Measurements from ENCODE around the gene VN1R2. TPM values are rescaled to one million over a fixed set of nuclear protein-coding genes. Genes with fewer than 3 reads are reported as not detected.
"Not testable (repeated sequence)": the region's sequence is repeated elsewhere in the genome, so short reads cannot be mapped to it uniquely, and the experiment has no call there.

Gene VN1R2
- polyA plus RNA-seq, 4 donors = not detected

DNA sequence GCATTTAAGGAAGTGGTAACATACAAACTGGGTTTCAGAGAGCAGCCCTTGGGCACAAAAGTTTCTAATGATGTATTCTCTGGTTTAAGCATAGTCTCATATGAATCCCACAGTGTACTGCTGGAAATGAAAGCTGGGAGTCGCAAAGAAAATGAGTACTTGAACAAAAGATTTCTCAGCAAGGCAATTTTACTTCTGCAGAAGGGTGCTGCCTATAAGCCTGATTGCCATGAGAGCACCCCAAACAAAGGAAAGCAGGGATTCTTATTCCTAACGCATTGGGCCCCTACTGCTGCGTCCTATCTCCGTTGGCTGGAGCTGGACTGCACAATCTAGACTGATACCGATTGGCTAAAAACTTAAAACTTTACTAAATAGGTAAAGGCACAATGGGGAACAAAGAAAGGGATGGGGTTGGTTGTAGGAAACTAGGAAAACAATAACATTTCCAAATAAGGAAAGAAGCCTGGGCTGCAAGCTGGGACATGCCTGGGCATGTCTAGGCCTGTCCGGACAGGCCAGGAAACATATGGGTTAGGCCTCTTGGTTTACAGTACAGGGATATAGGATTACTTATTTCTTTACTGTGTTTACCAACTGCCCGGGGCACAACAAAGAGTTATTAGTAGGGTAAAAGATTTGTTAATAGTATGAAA lies 36.8 kb downstream of the VN1R2 start:
- no peaks in the 10 kb centered on the region for H3K27me3 ChIP-seq (ENCODE audit: control insufficient read depth in 3 of 3, insufficient read depth in 3 of 3, low read length in 3 of 3)
- no peak overlapping the region for H3K27ac ChIP-seq (ENCODE audit: low read depth in 1 of 3, low read length in 2 of 3)
- no peaks in the 10 kb centered on the region for H3K36me3 ChIP-seq (ENCODE audit: control insufficient read depth in 3 of 3, insufficient read depth in 2 of 3, low read depth in 1 of 3, low read length in 3 of 3)
- H3K9me3 ChIP-seq (ENCODE audit: control insufficient read depth in 2 of 2, insufficient read depth in 1 of 2, low read depth in 1 of 2, low read length in 1 of 2) = peaks cover 2 to 25% of the 10 kb centered on the region in 2 donors
- H3K4me1 ChIP-seq (ENCODE audit: control insufficient read depth in 3 of 3, insufficient read depth in 2 of 3, low read depth in 1 of 3, low read length in 2 of 3) = no peaks in the 10 kb centered on the region
- 79 to 90% (median 81%) methylated on average over 7 of the region's 7 CpGs for WGBS, 3 donors
- no peak for FAIRE-seq
- no peak overlapping the region for H3K4me3 ChIP-seq (ENCODE audit: low read depth in 1 of 3, low read length in 3 of 3)
- DNase-seq = no peak

DNA sequence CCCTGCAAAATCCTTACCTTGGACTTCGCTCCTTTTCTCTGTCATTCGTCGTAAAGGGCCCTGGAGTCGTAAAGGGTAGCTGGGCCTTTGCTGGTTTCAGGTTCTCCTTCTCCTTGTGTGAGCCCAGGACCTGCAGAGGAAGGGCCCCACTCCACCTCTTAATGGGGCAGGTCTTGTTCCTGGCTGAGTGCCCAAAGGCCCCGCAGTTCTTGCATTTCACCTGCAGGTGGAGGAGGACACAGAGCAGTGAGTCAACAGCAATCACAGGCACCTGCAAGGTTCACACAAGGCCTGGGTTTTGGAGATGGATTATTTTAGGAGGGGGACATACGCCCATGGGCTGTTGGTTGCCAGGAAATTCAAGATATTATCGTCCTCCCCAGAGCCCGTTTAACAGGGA lies 43.2 kb downstream of the VN1R2 start:
- not testable (repeated sequence) for H3K27ac ChIP-seq (ENCODE audit: low read depth in 1 of 3, low read length in 2 of 3); FAIRE-seq; H3K36me3 ChIP-seq (ENCODE audit: control insufficient read depth in 3 of 3, insufficient read depth in 2 of 3, low read depth in 1 of 3, low read length in 3 of 3); H3K9me3 ChIP-seq (ENCODE audit: control insufficient read depth in 2 of 2, insufficient read depth in 1 of 2, low read depth in 1 of 2, low read length in 1 of 2); DNase-seq; H3K27me3 ChIP-seq (ENCODE audit: control insufficient read depth in 3 of 3, insufficient read depth in 3 of 3, low read length in 3 of 3); H3K4me1 ChIP-seq (ENCODE audit: control insufficient read depth in 3 of 3, insufficient read depth in 2 of 3, low read depth in 1 of 3, low read length in 2 of 3); H3K4me3 ChIP-seq (ENCODE audit: low read depth in 1 of 3, low read length in 3 of 3)
- WGBS, 3 donors = 49% methylated on average over 2 of the region's 8 CpGs; no CpG with 5 or more reads in 2 of the 3 donors

DNA sequence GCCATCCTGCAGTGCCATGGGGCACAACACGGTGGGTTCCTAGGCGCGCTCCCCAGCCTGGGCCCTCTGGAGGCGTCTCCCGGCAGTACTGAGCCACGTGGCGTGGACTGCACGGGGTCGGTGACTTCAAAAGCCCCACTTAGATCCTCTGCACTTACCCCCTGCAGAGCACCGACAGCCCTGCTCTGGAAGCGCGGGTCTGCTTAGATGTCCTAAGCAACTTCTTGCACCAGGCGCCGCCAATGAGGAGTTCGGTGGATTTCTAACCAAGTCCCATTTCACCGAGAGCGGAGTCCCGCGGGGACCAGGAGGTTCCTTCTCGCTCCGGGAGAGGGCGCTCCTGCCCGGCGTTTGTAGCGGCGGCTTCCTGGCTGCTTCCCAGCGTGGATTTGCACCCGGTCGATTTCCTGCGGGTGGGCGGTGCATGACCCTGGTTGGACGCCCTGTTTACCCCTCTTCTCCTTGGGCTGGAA lies 50.3 kb downstream of the VN1R2 start:
- Histone ChIP-seq H3K4me3 (ENCODE audit: low read depth in 1 of 3, low read length in 3 of 3) (no peak overlapping the region), H3K27me3 (ENCODE audit: control insufficient read depth in 3 of 3, insufficient read depth in 3 of 3, low read length in 3 of 3) (peaks cover 0 to 14% (median 0%) of the 10 kb centered on the region in 3 donors), H3K9me3 (ENCODE audit: control insufficient read depth in 2 of 2, insufficient read depth in 1 of 2, low read depth in 1 of 2, low read length in 1 of 2) (peaks cover 1 to 16% of the 10 kb centered on the region in 2 donors), H3K4me1 (ENCODE audit: control insufficient read depth in 3 of 3, insufficient read depth in 2 of 3, low read depth in 1 of 3, low read length in 2 of 3) (no peaks in the 10 kb centered on the region), H3K36me3 (ENCODE audit: control insufficient read depth in 3 of 3, insufficient read depth in 2 of 3, low read depth in 1 of 3, low read length in 3 of 3) (no peaks in the 10 kb centered on the region), H3K27ac (ENCODE audit: low read depth in 1 of 3, low read length in 2 of 3) (no peak overlapping the region)
- 9 to 23% (median 21%) methylated on average over 32 of the region's 32 CpGs for WGBS, 3 donors
- DNase-seq = peak in 1 of 2 donors; percentile 37
- no peak for FAIRE-seq

Other genes starting within 250 kb of the VN1R2 start
- not detected for gene ERVV-1, start 244.4 kb upstream of the VN1R2 start, polyA plus RNA-seq
- gene ERVV-2, start 213.6 kb upstream of the VN1R2 start, polyA plus RNA-seq = not detected
- gene ZNF160, start 154.9 kb upstream of the VN1R2 start, polyA plus RNA-seq = 100 to 1,000 TPM in 1 of 4 donors, 1 to 10 TPM in 3; 4.6 to 129 (median 8.9) TPM
- gene ZNF415, start 125.4 kb upstream of the VN1R2 start, polyA plus RNA-seq = 10 to 100 TPM in 1 of 4 donors, 1 to 10 TPM in 2, under 1 TPM in 1; 0.81 to 49.5 (median 3.2) TPM
- 10 to 100 TPM in 1 of 4 donors, 1 to 10 TPM in 2, under 1 TPM in 1; 0.81 to 16.5 (median 1.8) TPM for gene ZNF347, start 99.2 kb upstream of the VN1R2 start, polyA plus RNA-seq
- 1 to 10 TPM in 3 of 4 donors, not detected in 1; 1.1 to 8.4 (median 2.7) TPM for gene ZNF665, start 64.9 kb upstream of the VN1R2 start, polyA plus RNA-seq
- 10 to 100 TPM in 1 of 4 donors, 1 to 10 TPM in 2, under 1 TPM in 1; 0.27 to 30.5 (median 3.6) TPM for gene ZNF677, start 3.4 kb upstream of the VN1R2 start, polyA plus RNA-seq
- gene VN1R4, start 9.4 kb downstream of the VN1R2 start, polyA plus RNA-seq = not detected
- 1 to 10 TPM; 2.2 to 8.1 (median 2.5) TPM for gene ZNF845, start 75.5 kb downstream of the VN1R2 start, polyA plus RNA-seq
- gene ZNF525, start 107.4 kb downstream of the VN1R2 start, polyA plus RNA-seq = 10 to 100 TPM in 1 of 4 donors, 1 to 10 TPM in 3; 2.4 to 19.3 (median 4.3) TPM
- gene ZNF765, start 136.9 kb downstream of the VN1R2 start, polyA plus RNA-seq = 10 to 100 TPM in 1 of 4 donors, 1 to 10 TPM in 3; 3.2 to 13.4 (median 3.5) TPM
- gene ZNF761, start 173.7 kb downstream of the VN1R2 start, polyA plus RNA-seq = 10 to 100 TPM in 1 of 4 donors, 1 to 10 TPM in 3; 5.1 to 19.8 (median 6.2) TPM
- gene ZNF813, start 209.4 kb downstream of the VN1R2 start, polyA plus RNA-seq = 1 to 10 TPM in 2 of 4 donors, under 1 TPM in 2; 0.45 to 7.6 (median 1.1) TPM

All from small intestine (tissue), 7 donors.